ENCODE data around the gene BRMS1L.
"Not testable (repeated sequence)": the region's sequence is repeated elsewhere in the genome, so short reads cannot be mapped to it uniquely, and the experiment has no call there.

The BRMS1L gene, protein sequence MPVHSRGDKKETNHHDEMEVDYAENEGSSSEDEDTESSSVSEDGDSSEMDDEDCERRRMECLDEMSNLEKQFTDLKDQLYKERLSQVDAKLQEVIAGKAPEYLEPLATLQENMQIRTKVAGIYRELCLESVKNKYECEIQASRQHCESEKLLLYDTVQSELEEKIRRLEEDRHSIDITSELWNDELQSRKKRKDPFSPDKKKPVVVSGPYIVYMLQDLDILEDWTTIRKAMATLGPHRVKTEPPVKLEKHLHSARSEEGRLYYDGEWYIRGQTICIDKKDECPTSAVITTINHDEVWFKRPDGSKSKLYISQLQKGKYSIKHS

DNA sequence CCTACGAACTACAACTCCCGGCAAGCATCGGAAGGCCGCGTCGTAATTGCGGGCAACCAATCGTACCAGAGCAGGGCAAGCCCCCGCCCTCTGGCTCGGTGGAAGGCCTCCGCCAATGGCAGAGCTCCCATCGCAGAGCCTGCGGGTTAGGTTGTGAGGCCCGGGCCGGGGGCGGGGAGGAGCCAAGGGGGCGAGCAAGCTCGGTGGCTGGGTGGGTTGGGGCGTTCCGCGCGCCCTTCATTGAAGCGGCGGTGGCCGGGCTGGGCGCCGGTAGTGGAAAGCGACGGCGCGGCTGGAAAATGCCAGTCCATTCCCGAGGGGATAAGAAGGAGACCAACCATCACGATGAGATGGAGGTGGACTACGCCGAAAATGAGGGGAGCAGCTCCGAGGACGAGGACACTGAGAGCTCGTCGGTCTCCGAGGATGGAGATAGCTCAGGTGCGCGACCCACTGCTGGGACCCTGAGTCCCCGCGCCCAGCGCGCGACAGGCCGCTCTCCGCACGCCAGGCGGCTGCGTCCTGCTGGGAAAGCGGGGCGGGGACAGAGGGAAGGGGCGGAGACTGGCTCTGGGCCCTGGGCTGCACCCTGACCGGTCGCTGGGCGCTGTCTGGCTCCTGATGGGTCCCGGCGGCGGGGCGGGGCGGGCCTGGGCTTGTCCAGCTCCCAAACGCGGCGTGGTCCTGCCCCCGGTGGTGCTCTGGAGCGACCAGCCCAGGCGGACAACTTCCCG is at the start of gene BRMS1L:
Gene BRMS1L, plus strand, starts transcription at position 121 of the 734 bp plus-strand sequence. Its CDS starts 179 bp downstream, at position 300.
- DNase-seq (ENCODE audit: low spot score in 2 of 2): peak; percentile 89 to 95
- Mint-ChIP-seq H3K4me3 (peak within 1 kb of the TSS; percentile 82), H3K9me3 (no peaks in the 10 kb centered on the region), H3K36me3 (peaks cover 10% of the 10 kb centered on the region), H3K27ac (peak within 1 kb of the TSS; percentile 78), H3K4me1 (peaks cover 18% of the 10 kb centered on the region)
- peak; percentile 98 for ATAC-seq

DNA sequence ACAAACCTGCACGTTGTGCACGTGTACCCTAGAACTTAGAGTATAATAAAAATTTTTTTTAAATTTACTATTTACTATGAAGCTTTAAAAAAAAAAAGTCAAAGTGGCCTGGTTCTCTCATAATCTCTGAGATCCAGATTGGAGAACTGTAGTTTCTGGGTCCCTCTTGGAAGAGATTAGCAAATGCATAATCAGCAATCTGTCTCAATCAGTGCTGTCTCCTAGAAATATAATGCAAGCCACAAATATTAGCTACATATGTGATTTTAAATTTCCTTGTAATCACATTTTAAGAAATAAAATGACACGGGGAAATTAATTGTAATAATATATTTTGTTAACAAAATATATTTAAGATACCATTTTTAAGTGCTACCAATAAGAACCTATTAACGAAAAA is 49.3 kb upstream of the BRMS1L start:
- no peak overlapping the region for H3K4me3 Mint-ChIP-seq
- peaks cover 7% of the 10 kb centered on the region for H3K36me3 Mint-ChIP-seq
- ATAC-seq (no peak), DNase-seq (ENCODE audit: low spot score in 2 of 2) (no peak)
- peaks cover 3% of the 10 kb centered on the region for H3K9me3 Mint-ChIP-seq
- H3K4me1 Mint-ChIP-seq: no peaks in the 10 kb centered on the region
- no peak overlapping the region for H3K27ac Mint-ChIP-seq

DNA sequence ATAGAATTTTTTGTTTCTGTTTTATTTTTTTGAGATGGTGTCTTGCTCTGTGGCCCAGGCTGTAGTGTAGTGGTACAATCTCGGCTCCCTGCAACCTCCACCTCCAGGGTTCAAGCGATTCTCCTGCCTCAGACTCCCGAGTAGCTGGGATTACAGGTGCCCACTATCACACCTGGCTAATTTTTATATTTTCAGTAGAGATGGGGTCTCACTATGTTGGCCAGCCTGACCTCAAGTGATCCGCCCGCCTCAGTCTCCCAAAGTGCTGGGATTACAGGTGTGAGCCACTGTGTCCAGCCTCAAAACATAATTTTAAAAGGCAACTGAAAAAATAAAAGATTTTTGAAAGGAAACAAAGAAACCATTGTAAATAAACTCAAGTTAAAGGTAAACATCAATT is 48.6 kb upstream of the BRMS1L start:
- not testable (repeated sequence) for H3K27ac Mint-ChIP-seq, H3K4me1 Mint-ChIP-seq, H3K36me3 Mint-ChIP-seq

DNA sequence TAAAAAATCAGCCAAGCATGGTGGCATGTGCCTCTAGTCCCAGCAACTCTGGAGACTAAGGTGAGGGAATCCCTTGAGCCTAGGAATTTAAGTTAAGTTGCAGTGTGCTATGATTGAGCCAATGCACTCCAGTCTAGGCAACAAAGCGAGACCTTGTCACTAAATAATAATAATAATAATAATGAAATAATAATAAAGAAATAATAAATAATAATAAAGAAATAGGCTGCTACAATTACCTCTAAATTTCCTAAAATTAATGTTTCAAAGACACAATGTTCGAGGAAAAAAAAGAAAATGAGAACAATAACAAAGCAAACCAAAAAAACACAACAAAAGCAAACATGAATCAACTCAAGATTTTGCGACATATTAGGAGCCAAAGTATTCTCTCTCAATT is 46.8 kb upstream of the BRMS1L start:
- no peak overlapping the region for H3K4me3 Mint-ChIP-seq
- ATAC-seq (no peak), DNase-seq (ENCODE audit: low spot score in 2 of 2) (no peak)
- no peak overlapping the region for H3K27ac Mint-ChIP-seq
- H3K4me1 Mint-ChIP-seq: peaks cover 2% of the 10 kb centered on the region
- peaks cover 3% of the 10 kb centered on the region for H3K9me3 Mint-ChIP-seq
- peaks cover 7% of the 10 kb centered on the region for H3K36me3 Mint-ChIP-seq

More for the DNA sequence above, 48.6 kb upstream of the BRMS1L start:
- not testable (repeated sequence) for DNase-seq (ENCODE audit: low spot score in 2 of 2); H3K4me3 Mint-ChIP-seq; H3K9me3 Mint-ChIP-seq; ATAC-seq

DNA sequence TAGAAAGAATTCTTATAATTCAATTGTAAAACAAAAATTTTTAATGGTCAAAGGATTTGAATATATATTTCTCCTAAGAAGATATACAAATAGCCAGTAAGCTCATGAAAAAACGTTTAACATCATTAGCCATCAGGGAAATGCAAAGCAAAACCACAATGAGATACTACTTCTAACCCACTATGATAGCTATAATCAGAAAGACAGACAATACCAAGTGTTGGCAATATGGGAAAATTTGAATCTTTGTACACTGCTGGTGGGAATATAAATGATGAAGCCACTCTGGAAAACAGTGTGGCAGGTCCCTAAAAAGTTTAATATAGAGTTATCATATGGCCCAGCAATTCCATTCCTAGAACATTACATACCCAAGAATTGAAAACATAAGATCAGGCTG is 42.4 kb upstream of the BRMS1L start:
- H3K4me3 Mint-ChIP-seq: no peak overlapping the region
- no peaks in the 10 kb centered on the region for H3K36me3 Mint-ChIP-seq
- DNase-seq (ENCODE audit: low spot score in 2 of 2) (no peak), ATAC-seq (no peak)
- peaks cover 20% of the 10 kb centered on the region for H3K4me1 Mint-ChIP-seq
- no peak overlapping the region for H3K27ac Mint-ChIP-seq
- peaks cover 3% of the 10 kb centered on the region for H3K9me3 Mint-ChIP-seq

DNA sequence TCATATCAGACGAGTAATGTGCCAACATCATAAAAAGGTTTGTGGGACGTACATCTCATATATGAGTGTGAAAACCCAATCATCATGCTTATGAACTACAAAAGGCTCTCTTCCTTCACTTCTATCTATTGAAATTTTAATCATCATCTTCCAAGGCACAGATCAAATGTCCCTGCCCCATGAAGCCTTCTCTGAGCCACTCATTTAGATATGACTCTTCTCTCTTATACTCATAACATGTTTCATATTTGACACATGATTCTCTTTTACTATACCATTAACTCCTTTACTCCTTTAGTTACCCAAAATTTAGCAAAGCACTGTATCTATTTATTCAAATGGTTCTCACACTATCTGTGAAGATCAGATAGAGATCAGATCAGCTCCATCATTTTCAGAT is 39.3 kb upstream of the BRMS1L start:
- H3K27ac Mint-ChIP-seq: no peak overlapping the region
- no peaks in the 10 kb centered on the region for H3K36me3 Mint-ChIP-seq
- peaks cover 41% of the 10 kb centered on the region for H3K4me1 Mint-ChIP-seq
- H3K9me3 Mint-ChIP-seq: no peaks in the 10 kb centered on the region
- no peak overlapping the region for H3K4me3 Mint-ChIP-seq
- DNase-seq (ENCODE audit: low spot score in 2 of 2) (no peak), ATAC-seq (peak; percentile 90)

DNA sequence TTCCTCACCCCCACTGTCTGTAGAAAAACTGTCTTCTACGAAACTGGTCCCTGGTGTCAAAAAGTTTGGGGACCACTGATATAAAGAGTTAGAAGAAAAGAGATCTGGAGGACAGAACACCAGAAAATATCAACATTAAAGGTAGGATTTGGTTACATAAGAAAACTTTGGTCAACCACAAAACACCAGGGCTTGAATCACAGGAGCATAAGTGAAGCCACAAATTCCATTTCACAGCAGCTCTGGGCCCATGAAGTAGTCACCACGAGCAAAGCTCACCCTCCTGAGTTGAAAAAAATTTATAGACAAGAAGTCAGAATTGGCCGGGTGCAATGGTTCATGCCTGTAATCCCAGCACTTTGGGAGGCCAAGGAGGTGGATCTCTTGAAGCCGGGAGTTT is 36.5 kb upstream of the BRMS1L start:
- ATAC-seq (peak; percentile 86), DNase-seq (ENCODE audit: low spot score in 2 of 2) (no peak)
- Mint-ChIP-seq H3K9me3 (no peaks in the 10 kb centered on the region), H3K36me3 (peaks cover 8% of the 10 kb centered on the region), H3K4me1 (peaks cover 36% of the 10 kb centered on the region), H3K4me3 (no peak overlapping the region), H3K27ac (no peak overlapping the region)

DNA sequence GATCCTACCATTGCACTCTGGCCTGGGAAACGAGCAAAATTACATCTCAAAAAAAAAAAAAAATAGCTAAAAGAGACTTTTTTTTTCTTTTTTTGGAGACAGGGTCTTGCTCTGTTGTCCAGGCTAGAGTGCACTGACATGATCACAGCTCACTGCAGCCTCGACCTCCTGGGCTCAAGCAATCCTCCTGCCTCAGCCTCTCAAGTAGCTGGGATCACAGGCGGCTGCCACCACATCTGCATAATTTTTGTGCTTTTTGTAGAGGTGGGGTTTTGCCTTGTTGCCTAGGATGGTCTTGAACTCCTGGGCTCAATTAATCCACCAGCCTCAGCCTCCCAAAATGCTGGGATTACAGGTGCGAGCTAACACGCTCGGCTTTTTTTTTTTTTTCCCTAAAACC is 28.3 kb upstream of the BRMS1L start:
- Mint-ChIP-seq H3K4me3 (no peak overlapping the region), H3K36me3 (peaks cover 9% of the 10 kb centered on the region), H3K4me1 (peaks cover 37% of the 10 kb centered on the region)

DNA sequence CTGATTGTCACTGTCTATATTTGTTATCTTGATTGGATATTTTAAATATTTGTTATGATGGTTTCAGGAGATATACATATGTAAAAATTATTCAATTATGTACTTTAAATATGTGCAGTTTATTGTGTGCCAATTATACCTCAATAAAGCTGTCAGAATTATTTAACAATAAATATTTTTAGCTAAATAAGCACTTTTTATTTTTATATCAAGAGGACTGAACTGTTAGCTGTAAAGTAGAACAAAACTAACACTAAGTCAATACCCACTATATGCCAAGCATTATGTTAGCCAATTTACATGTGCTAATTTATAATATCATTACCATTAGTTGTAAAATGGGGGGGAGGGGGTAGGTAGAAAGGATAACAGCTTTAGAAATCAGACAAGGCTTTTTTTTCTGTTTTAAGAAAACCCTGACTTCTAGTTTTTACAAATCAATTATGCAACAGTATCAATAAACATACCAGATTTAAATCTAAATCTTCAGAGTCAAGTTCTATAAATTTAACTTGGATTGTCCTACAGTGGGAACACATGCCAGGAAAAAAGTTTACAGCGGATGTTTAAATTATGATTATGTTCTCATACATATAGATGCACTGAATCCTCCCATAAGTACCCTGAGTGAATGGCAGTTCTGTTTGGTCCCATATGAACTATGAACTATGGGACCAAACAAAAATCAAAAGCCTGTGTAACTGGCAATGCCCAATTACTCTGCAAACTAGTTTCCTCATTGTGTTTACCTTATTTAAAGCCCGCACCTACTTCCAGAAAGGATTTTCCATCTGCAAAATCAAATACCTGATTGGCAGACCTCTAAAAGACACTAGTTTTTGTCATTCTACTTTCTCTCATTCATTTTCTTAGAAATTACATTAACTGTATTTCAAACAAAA is 19.9 kb upstream of the BRMS1L start:
- Mint-ChIP-seq H3K4me3 (no peak overlapping the region), H3K36me3 (peaks cover 27% of the 10 kb centered on the region), H3K9me3 (no peaks in the 10 kb centered on the region), H3K4me1 (peaks cover 41% of the 10 kb centered on the region), H3K27ac (no peak overlapping the region)
- ATAC-seq (no peak), DNase-seq (ENCODE audit: low spot score in 2 of 2) (no peak)

More for the DNA sequence above, 28.3 kb upstream of the BRMS1L start:
- ATAC-seq (no peak), DNase-seq (ENCODE audit: low spot score in 2 of 2) (no peak)
- Mint-ChIP-seq H3K9me3 (no peaks in the 10 kb centered on the region), H3K27ac (no peak overlapping the region)

DNA sequence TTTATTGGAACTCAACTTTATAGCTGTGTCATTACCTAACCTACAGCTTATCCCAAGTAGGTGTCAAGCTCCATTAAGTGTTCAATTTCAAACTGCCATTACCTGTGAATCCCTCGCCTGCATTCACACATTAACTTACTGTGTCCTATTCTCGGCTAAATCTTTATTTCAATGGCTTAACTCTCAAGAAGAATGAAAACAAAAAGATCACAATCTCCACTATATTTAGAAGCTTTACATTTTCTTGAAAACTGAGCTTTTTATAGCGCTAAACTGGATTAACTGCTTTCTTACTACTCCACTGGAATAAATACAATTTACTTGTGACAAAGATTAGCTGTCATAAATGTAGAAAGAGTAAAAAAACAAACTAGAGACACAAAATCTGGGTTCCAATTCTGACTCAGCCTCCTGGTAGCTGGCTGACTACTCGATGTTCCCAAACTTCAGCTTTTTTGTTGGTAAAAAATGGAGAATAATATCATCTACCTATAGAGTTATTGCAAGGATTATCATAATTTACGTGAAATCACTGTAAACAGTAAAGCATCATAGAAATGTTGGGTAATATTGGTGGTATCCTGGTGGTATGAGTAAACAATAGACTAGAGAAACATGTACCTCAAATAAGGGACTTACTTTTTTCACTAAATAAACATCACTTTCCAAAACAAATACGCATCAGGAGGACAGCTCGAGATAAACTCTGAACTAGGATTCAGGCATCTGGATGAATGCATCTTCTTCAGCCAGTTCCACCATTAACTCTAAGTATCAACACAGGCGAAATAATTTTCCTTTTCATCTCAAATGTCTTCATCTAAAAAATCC is 18.8 kb upstream of the BRMS1L start:
- Mint-ChIP-seq H3K27ac (peak overlapping the region; percentile 96), H3K4me1 (peaks cover 31% of the 10 kb centered on the region), H3K4me3 (peak overlapping the region; percentile 98), H3K9me3 (no peaks in the 10 kb centered on the region), H3K36me3 (peaks cover 27% of the 10 kb centered on the region)
- ATAC-seq (no peak), DNase-seq (ENCODE audit: low spot score in 2 of 2) (no peak)

DNA sequence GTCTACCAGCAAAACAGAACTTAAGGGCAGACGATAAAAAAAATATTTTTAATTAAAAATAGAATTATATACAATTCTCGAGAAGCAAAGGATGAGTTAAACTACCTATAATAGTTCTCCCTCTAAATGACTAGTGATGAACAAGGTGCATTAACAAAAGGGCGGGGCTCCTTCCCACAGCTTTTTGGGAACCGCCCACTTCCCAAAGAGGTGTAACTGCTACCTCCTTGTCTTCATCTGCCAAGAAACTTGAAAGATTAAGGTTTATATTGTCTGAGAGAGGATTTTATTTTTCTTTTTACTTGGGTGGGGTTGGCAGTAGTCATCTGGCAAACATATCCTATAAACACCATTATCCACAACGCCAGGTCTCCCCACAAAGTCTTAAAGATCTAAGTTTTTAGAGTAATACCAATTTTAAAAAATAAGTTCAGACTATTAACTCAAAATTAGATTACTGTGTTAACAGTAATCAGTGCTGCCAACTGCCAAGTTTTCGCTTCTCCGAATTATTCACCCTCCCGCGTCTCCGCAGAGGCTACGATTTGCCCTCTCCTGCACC is 18.0 kb upstream of the BRMS1L start:
- peak overlapping the region; percentile 96 for H3K27ac Mint-ChIP-seq

DNA sequence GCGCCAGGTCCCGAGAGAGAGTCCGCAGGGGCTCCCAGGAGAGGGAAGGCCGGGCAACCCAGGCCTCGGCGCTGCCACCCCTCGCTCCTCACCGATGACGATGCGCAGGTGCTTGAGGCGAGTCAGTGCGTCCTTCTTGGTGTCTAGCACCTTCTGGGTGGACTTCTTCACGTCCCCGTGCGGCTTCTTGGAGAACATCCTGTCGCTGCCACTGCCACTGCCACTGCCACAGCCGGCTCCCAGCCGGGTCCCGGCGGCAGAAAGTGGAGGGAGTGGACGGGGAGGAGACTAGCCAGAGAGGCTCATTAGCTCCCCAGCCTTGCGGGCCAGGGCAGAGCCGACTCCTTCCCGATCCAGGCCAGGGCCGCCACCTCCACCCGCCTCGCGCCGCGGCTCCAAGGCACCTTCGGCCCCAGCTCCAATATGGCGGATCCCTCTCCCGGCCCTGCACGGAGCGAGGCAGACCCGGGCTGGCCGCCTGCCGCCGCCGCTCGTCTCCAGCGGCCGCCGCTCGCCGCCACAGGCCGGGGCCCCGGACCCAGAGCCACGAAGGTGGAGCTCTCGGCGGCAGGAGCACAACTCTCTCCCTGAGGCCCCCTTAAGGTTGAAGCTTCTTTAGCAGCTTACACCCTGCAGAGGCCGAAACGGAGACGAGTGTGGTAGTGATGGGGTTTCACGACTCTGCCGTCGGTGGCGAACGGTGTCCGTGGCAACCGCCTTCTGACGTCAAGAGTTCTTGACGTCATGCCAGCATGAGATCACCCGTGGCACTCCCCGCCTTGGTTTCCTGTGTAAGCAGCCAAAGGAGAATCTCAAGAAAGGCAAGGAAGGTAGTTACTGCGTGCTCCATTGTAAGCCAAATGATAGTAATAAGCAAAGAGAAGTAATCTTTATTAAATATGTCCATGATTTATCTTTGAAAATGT is 17.2 kb upstream of the BRMS1L start, which contains the start of gene RALGAPA1:
Gene RALGAPA1, minus strand, starts transcription at position 658 of the 926 bp plus-strand sequence. Its CDS starts 460 bp downstream, at position 198.
- Mint-ChIP-seq H3K4me1 (peaks cover 31% of the 10 kb centered on the region), H3K36me3 (peaks cover 23% of the 10 kb centered on the region), H3K27ac (peak within 1 kb of the TSS; percentile 96), H3K4me3 (peak within 1 kb of the TSS; percentile 98)
- not testable (repeated sequence) for H3K9me3 Mint-ChIP-seq
- peak; percentile 99 for ATAC-seq
- DNase-seq (ENCODE audit: low spot score in 2 of 2): peak; percentile 83 to 92

More for the DNA sequence above, 18.0 kb upstream of the BRMS1L start:
- ATAC-seq: no peak
- no peak for DNase-seq (ENCODE audit: low spot score in 2 of 2)
- Mint-ChIP-seq H3K36me3 (peaks cover 27% of the 10 kb centered on the region), H3K4me3 (peak overlapping the region; percentile 98), H3K4me1 (peaks cover 31% of the 10 kb centered on the region), H3K9me3 (no peaks in the 10 kb centered on the region)

DNA sequence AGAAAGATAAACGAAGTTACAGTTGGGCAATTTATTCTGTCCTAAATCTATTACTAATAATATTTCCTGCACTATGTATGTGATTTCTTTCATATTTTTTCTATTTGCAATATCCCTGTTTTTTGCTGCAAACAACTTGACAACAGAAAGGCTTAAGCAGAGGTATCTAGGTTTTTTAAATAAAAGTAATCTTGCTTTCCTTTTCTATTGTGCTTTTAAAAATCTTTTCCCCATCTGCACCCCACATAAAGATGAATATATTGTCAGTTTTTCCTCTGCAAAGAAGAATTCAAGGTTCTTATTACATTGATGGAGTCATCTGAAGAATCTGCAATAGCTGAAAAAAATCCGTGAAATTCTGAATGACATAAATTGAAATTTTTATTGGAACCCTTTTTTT is 16.5 kb upstream of the BRMS1L start:
- DNase-seq (ENCODE audit: low spot score in 2 of 2) (no peak), ATAC-seq (no peak)
- Mint-ChIP-seq H3K36me3 (peaks cover 16% of the 10 kb centered on the region), H3K27ac (peak overlapping the region; percentile 96), H3K4me1 (peaks cover 31% of the 10 kb centered on the region), H3K4me3 (peak overlapping the region; percentile 98), H3K9me3 (no peaks in the 10 kb centered on the region)

Data from stimulated activated effector memory CD8-positive, alpha-beta T cell treated with anti-CD3 and anti-CD28 coated beads, Interleukin-12 subunit alpha, Interleukin-12 subunit beta, amount 100 ng/mL, for 72 hours (primary cell).